ENCODE data around the gene NPFFR1. TPM values are rescaled to one million over a fixed set of nuclear protein-coding genes. Genes with fewer than 3 reads are reported as not detected.

The NPFFR1 gene
- total RNA-seq, 1 experiment from 2014 or later, result not detected

GRCh38 chr10:70277396-70278030 lies 6.3 kb downstream of the NPFFR1 start:
- no peak overlapping the region for H3K4ac ChIP-seq (ENCODE audit: low read depth, low read length)
- no peaks in the 10 kb centered on the region for H3K36me3 Mint-ChIP-seq (ENCODE audit: insufficient read depth in 1 of 3, low read depth in 3 of 3)

More at GRCh38 chr10:70277396-70278030, 6.3 kb downstream of the NPFFR1 start:
- Histone ChIP-seq H3K79me1 (ENCODE audit: insufficient read depth, low read depth, low read length, poor library complexity, severe bottlenecking) (no peaks in the 10 kb centered on the region), H2BK12ac (ENCODE audit: insufficient read length, low read depth, low read length) (no peak overlapping the region), H3K27ac (ENCODE audit: insufficient read length, low read depth, low read length) (no peak overlapping the region), H2BK15ac (ENCODE audit: low read depth, low read length) (no peak overlapping the region), H3K9ac (ENCODE audit: extremely low read depth, insufficient read length, low read length) (no peak overlapping the region), H3K9me3 (ENCODE audit: control insufficient read depth, low read depth, low read length) (no peaks in the 10 kb centered on the region), H4K5ac (ENCODE audit: insufficient read length, low read depth, low read length) (no peak overlapping the region), H4K8ac (replicated peaks; ENCODE audit: insufficient read length, low read depth, low read length) (no peak overlapping the region), H3K23me2 (ENCODE audit: insufficient read length, low read depth, low read length, poor library complexity, severe bottlenecking) (no peaks in the 10 kb centered on the region), H3T11ph (ENCODE audit: low read length) (no peak overlapping the region), H2BK20ac (ENCODE audit: low read depth, low read length, poor library complexity, severe bottlenecking) (no peak overlapping the region), H3K79me2 (ENCODE audit: insufficient read depth, low read length) (no peaks in the 10 kb centered on the region), H3K18ac (ENCODE audit: insufficient read length, low read depth, low read length) (no peak overlapping the region), H2AFZ (ENCODE audit: low read length) (no peak overlapping the region), H3K14ac (ENCODE audit: insufficient read depth, low read length) (no peak overlapping the region), H4K20me1 (ENCODE audit: control insufficient read depth, insufficient read depth, insufficient read length) (no peaks in the 10 kb centered on the region), H3K56ac (ENCODE audit: insufficient read length, low read depth, low read length) (no peak overlapping the region), H3K27me3 (ENCODE audit: insufficient read depth, low read length) (peaks cover 6% of the 10 kb centered on the region; the same call in 1 of the 2 replicates), H3K4me2 (ENCODE audit: insufficient read depth, insufficient read length, low read length) (no peak overlapping the region), H2BK120ac (ENCODE audit: low read depth, low read length, poor library complexity, severe bottlenecking) (no peak overlapping the region), H3K4me1 (ENCODE audit: insufficient read depth, low read length) (peaks cover 8% of the 10 kb centered on the region), H2AK5ac (ENCODE audit: insufficient read length, low read length) (no peak overlapping the region), H4K91ac (ENCODE audit: insufficient read length, low read depth, low read length) (no peak overlapping the region), H3K23ac (ENCODE audit: insufficient read length, low read depth, low read length) (no peak overlapping the region), H2BK5ac (ENCODE audit: insufficient read length, low read length) (no peak overlapping the region)
- WGBS (ENCODE audit: extremely low coverage, insufficient read length, low lambda C conversion rate), result no CpG with 5 or more reads among the region's 3 CpGs
- peaks cover 5 to 6% of the 10 kb centered on the region in 2 experiments; a peak in 2 of 5 replicates for H3K9me3 Mint-ChIP-seq
- peaks cover 33% of the 10 kb centered on the region for H3K27me3 Mint-ChIP-seq (ENCODE audit: low read depth)
- H3K4me3 Mint-ChIP-seq, result no peak overlapping the region
- DNase-seq, result no peak
- H3K4me1 Mint-ChIP-seq, result peaks cover 8 to 11% of the 10 kb centered on the region in 2 experiments
- peak overlapping the region in 1 of 3 experiments; percentile 80; a peak in 1 of 7 replicates for H3K27ac Mint-ChIP-seq
- no peak for TF ChIP-seq CTCF (conservative IDR thresholded peaks at IDR 0.05)
